H9 (cell line): Measurements from ENCODE around the gene TEX2. TPM values are rescaled to one million over a fixed set of nuclear protein-coding genes. Genes with fewer than 3 reads are reported as not detected.

Source experiments
- DNase-seq: peaks from one replicate; pipeline ENCODE4 v3.0.0-alpha.2; 2017
- H2AFZ ChIP-seq: one replicate; pipeline ENCODE4 v1.6.1; 2013; ENCODE audit warnings: mild to moderate bottlenecking, low read length, control low read depth, moderate library complexity
- H2AK5ac ChIP-seq: 2 replicates; pipeline ENCODE4 v1.6.1; 2013; ENCODE audit warnings: low read length, control low read depth, mixed read lengths; ENCODE audit not compliant: insufficient read length
- H2BK120ac ChIP-seq: one replicate; pipeline ENCODE4 v1.6.1; 2013; ENCODE audit warnings: low read depth, mild to moderate bottlenecking, low read length, control low read depth, inconsistent platforms; ENCODE audit not compliant: poor library complexity, severe bottlenecking
- H2BK12ac ChIP-seq: 2 replicates; pipeline ENCODE4 v1.6.1; 2013; ENCODE audit warnings: low read length, control low read depth, mixed read lengths, low read depth; ENCODE audit not compliant: insufficient read length
- H2BK15ac ChIP-seq: 2 replicates; pipeline ENCODE4 v1.6.1; 2013; ENCODE audit warnings: low read depth, low read length, control low read depth
- H2BK20ac ChIP-seq: one replicate; pipeline ENCODE4 v1.6.1; 2013; ENCODE audit warnings: low read depth, mild to moderate bottlenecking, low read length, control low read depth, inconsistent platforms; ENCODE audit not compliant: poor library complexity, severe bottlenecking
- H2BK5ac ChIP-seq: 2 replicates; pipeline ENCODE4 v1.6.1; 2013; ENCODE audit warnings: low read length, control low read depth, mixed read lengths; ENCODE audit not compliant: insufficient read length
- H3K14ac ChIP-seq: 2 replicates; pipeline ENCODE4 v1.6.1; 2013; ENCODE audit warnings: low read length, control low read depth; ENCODE audit not compliant: insufficient read depth
- H3K18ac ChIP-seq: 2 replicates; pipeline ENCODE4 v1.6.1; 2013; ENCODE audit warnings: low read depth, mild to moderate bottlenecking, mixed read lengths, low read length, control low read depth; ENCODE audit not compliant: insufficient read length
- H3K23ac ChIP-seq: 2 replicates; pipeline ENCODE4 v1.6.1; 2013; ENCODE audit warnings: low read length, control low read depth, mixed read lengths, low read depth; ENCODE audit not compliant: insufficient read length
- H3K23me2 ChIP-seq: 2 replicates; pipeline ENCODE4 v1.6.1; 2013; ENCODE audit warnings: low read depth, mild to moderate bottlenecking, mixed read lengths, low read length, control low read depth; ENCODE audit not compliant: insufficient read length, poor library complexity, severe bottlenecking
- H3K27ac ChIP-seq: 2 replicates; pipeline ENCODE4 v1.5.1; 2013; ENCODE audit warnings: low read length, control low read depth, mixed read lengths, low read depth; ENCODE audit not compliant: insufficient read length
- H3K27me3 ChIP-seq: 2 replicates; pipeline ENCODE4 v1.6.1; 2013; ENCODE audit warnings: low read length, control low read depth, inconsistent platforms; ENCODE audit not compliant: insufficient read depth
- H3K4ac ChIP-seq: 2 replicates; pipeline ENCODE4 v1.6.1; 2013; ENCODE audit warnings: low read depth, mild to moderate bottlenecking, control low read depth, inconsistent platforms, low read length, moderate library complexity
- H3K4me1 ChIP-seq: 2 replicates; pipeline ENCODE4 v1.6.1; 2013; ENCODE audit warnings: low read length, control low read depth, inconsistent platforms; ENCODE audit not compliant: insufficient read depth
- H3K4me2 ChIP-seq: 2 replicates; pipeline ENCODE4 v1.6.1; 2013; ENCODE audit warnings: low read length, control low read depth, mixed read lengths; ENCODE audit not compliant: insufficient read length, insufficient read depth
- H3K56ac ChIP-seq: 2 replicates; pipeline ENCODE4 v1.6.1; 2013; ENCODE audit warnings: low read depth, mild to moderate bottlenecking, mixed read lengths, low read length, control low read depth; ENCODE audit not compliant: insufficient read length
- H3K79me1 ChIP-seq: 2 replicates; pipeline ENCODE4 v1.6.1; 2013; ENCODE audit warnings: low read depth, mild to moderate bottlenecking, moderate library complexity, low read length, control low read depth, inconsistent platforms; ENCODE audit not compliant: insufficient read depth, poor library complexity, severe bottlenecking
- H3K79me2 ChIP-seq: 2 replicates; pipeline ENCODE4 v1.6.1; 2013; ENCODE audit warnings: low read length, control low read depth, inconsistent platforms; ENCODE audit not compliant: insufficient read depth
- H3K9ac ChIP-seq: 2 replicates; pipeline ENCODE4 v1.6.1; 2013; ENCODE audit warnings: low read length, control low read depth, mixed read lengths; ENCODE audit not compliant: insufficient read length; ENCODE audit errors: extremely low read depth
- H3K9me3 ChIP-seq: one replicate; pipeline ENCODE4 v1.6.1; 2013; ENCODE audit warnings: low read depth, low read length, inconsistent platforms; ENCODE audit not compliant: control insufficient read depth
- H3T11ph ChIP-seq: one replicate; pipeline ENCODE4 v1.6.1; 2013; ENCODE audit warnings: mild to moderate bottlenecking, low read length, control low read depth, inconsistent platforms
- H4K20me1 ChIP-seq: one replicate; pipeline ENCODE4 v1.6.1; 2013; ENCODE audit not compliant: control insufficient read depth, insufficient read length, insufficient read depth
- H4K5ac ChIP-seq: 2 replicates; pipeline ENCODE4 v1.6.1; 2013; ENCODE audit warnings: low read depth, mild to moderate bottlenecking, mixed read lengths, low read length, control low read depth; ENCODE audit not compliant: insufficient read length
- H4K8ac ChIP-seq: replicated peaks from 2 replicates; pipeline ENCODE4 v1.6.1; 2013; ENCODE audit warnings: low read length, control low read depth, mixed read lengths, low read depth; ENCODE audit not compliant: insufficient read length
- H4K91ac ChIP-seq: 2 replicates; pipeline ENCODE4 v1.6.1; 2013; ENCODE audit warnings: low read depth, mild to moderate bottlenecking, moderate library complexity, mixed read lengths, low read length, control low read depth; ENCODE audit not compliant: insufficient read length
- H3K27ac Mint-ChIP-seq, 3 experiments: 2 replicates in 2 of 3; 3 replicates in 1 of 3; pipeline ENCODE4 v1.8.0; 2020 to 2021; ENCODE audit warnings: mixed read lengths in 3 of 3, mild to moderate bottlenecking in 1 of 3, moderate library complexity in 1 of 3
- H3K27me3 Mint-ChIP-seq: 2 replicates; pipeline ENCODE4 v1.8.0; 2021; ENCODE audit warnings: low read depth, mild to moderate bottlenecking, moderate library complexity, mixed read lengths
- H3K36me3 Mint-ChIP-seq, 3 experiments: 2 replicates in 2 of 3; 3 replicates in 1 of 3; pipeline ENCODE4 v1.8.0; 2020 to 2021; ENCODE audit warnings: low read depth in 3 of 3, mixed read lengths in 3 of 3; ENCODE audit not compliant: insufficient read depth in 1 of 3
- H3K4me1 Mint-ChIP-seq, 2 experiments: 2 replicates each; pipeline ENCODE4 v1.8.0; 2020; ENCODE audit warnings: mixed read lengths in 2 of 2
- H3K4me3 Mint-ChIP-seq, 2 experiments: 2 replicates in 1 of 2; 3 replicates in 1 of 2; pipeline ENCODE4 v1.8.0; 2020 to 2021; ENCODE audit warnings: mild to moderate bottlenecking in 2 of 2, mixed read lengths in 2 of 2, moderate library complexity in 1 of 2
- H3K9me3 Mint-ChIP-seq, 2 experiments: 2 replicates in 1 of 2; 3 replicates in 1 of 2; pipeline ENCODE4 v1.8.0; 2020; ENCODE audit warnings: mild to moderate bottlenecking in 2 of 2, mixed read lengths in 2 of 2, moderate library complexity in 1 of 2
- CTCF ChIP-seq: fragments of 200-600 bp; sonication (generic); conservative IDR thresholded peaks from 3 replicates; pipeline ENCODE4 v1.8.0; 2021; ENCODE audit warnings: antibody characterized with exemption, mild to moderate bottlenecking
- WGBS: extraction: QIAGEN DNeasy Blood & Tissue Kit; methylation state at CpG from one replicate; pipeline ENCODE4 v1.1.7; 2013; ENCODE audit warnings: missing lambda C conversion rate, low lambda C conversion rate, mixed read lengths; ENCODE audit not compliant: insufficient read length; ENCODE audit errors: extremely low coverage; 5-methylcytosine and 5-hydroxymethylcytosine counted together
- total RNA-seq: library from RNA; stranded (reverse); gene quantifications from 2 replicates; pipeline ENCODE4 v1.2.1, GENCODE V29; 2021

The TEX2 gene
- total RNA-seq, 1 experiment from 2014 or later = 12.2 TPM

- Mint-ChIP-seq H3K4me1 (no peaks in the 10 kb centered on the region), H3K36me3 (peaks cover 2 to 11% (median 8%) of the 10 kb centered on the region in 3 experiments; a peak in 6 of 7 replicates), H3K4me3 (no peak overlapping the region), H3K27ac (no peak overlapping the region), H3K27me3 (peaks cover 2% of the 10 kb centered on the region), H3K9me3 (peaks cover 21 to 25% of the 10 kb centered on the region in 2 experiments)
- Histone ChIP-seq H2BK20ac (no peak overlapping the region), H3K9ac (no peak overlapping the region), H2BK120ac (no peak overlapping the region), H3K14ac (no peak overlapping the region), H3T11ph (no peak overlapping the region), H2AFZ (no peak overlapping the region), H4K8ac (no peak overlapping the region), H3K23ac (no peak overlapping the region), H3K79me2 (no peaks in the 10 kb centered on the region), H2BK5ac (no peak overlapping the region), H3K4me2 (no peak overlapping the region), H3K4me1 (no peaks in the 10 kb centered on the region), H3K79me1 (no peaks in the 10 kb centered on the region), H3K9me3 (no peaks in the 10 kb centered on the region), H3K4ac (no peak overlapping the region), H4K5ac (no peak overlapping the region), H3K18ac (no peak overlapping the region), H2BK15ac (no peak overlapping the region), H3K56ac (no peak overlapping the region), H4K91ac (no peak overlapping the region), H3K27ac (no peak overlapping the region), H3K23me2 (peaks cover 3% of the 10 kb centered on the region), H3K27me3 (no peaks in the 10 kb centered on the region), H2BK12ac (no peak overlapping the region), H4K20me1 (no peaks in the 10 kb centered on the region), H2AK5ac (no peak overlapping the region)
- no CpG with 5 or more reads among the region's 3 CpGs for WGBS
- TF ChIP-seq CTCF = no peak
- DNase-seq = no peak
Measured at GRCh38 chr17:64295146-64295545, 32.1 kb upstream of the TEX2 start.
